ENCODE data around the gene MOSPD3. TPM values are rescaled to one million over a fixed set of nuclear protein-coding genes. Genes with fewer than 3 reads are reported as not detected.
"Not testable (repeated sequence)": the region's sequence is repeated elsewhere in the genome, so short reads cannot be mapped to it uniquely, and the experiment has no call there.

MOSPD3 gene
- total and polyA plus RNA-seq, 10 of the 15 experiments (the other 5 are each of a cell fraction or from before 2014, with no cell fraction given) = 0.61 to 13.6 (median 4.1) TPM

DNA sequence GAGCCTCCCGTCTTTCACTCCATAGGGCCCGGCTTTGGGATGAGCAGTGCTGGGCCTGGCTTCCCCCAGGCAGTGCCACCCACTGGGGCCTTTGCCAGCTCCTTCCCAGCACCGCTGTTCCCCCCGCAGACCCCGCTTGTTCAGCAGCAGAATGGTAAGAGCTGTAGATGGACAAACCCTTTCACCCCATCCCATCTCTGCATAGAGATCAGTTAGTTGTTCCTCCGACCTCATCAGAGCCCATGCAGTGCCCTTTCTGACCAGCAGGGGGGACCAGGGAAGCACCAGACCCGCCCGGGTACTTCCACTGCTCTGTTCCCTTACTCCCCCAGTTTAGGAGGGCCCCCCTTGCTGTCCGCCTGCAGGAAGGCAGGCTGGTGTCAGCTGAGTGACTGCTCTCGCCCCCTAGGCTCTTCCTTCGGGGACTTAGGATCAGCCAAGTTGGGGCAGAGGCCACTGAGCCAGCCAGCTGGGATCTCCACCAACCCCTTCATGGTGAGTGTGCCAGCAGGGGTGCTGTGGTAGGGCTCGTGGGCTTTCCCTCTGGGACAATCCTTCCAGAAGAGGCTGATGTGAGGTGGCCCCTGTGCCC, 48.4 kb upstream of the MOSPD3 start (continued):
- TF ChIP-seq, protein P1, sequence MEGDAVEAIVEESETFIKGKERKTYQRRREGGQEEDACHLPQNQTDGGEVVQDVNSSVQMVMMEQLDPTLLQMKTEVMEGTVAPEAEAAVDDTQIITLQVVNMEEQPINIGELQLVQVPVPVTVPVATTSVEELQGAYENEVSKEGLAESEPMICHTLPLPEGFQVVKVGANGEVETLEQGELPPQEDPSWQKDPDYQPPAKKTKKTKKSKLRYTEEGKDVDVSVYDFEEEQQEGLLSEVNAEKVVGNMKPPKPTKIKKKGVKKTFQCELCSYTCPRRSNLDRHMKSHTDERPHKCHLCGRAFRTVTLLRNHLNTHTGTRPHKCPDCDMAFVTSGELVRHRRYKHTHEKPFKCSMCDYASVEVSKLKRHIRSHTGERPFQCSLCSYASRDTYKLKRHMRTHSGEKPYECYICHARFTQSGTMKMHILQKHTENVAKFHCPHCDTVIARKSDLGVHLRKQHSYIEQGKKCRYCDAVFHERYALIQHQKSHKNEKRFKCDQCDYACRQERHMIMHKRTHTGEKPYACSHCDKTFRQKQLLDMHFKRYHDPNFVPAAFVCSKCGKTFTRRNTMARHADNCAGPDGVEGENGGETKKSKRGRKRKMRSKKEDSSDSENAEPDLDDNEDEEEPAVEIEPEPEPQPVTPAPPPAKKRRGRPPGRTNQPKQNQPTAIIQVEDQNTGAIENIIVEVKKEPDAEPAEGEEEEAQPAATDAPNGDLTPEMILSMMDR (IDR thresholded peaks at IDR 0.05 in 2 of 3, conservative IDR thresholded peaks at IDR 0.05 in 1 of 3; ENCODE audit: control insufficient read depth in 2 of 3, extremely low read depth in 1 of 3, insufficient read depth in 1 of 3, low read depth in 3 of 3, low read length in 3 of 3) = peak; percentile 94 to 98 (median 97)
- TF ChIP-seq MEF2B (IDR thresholded peaks at IDR 0.05; ENCODE audit: partially characterized antibody, poor library complexity, severe bottlenecking) = no peak
- no peak for TF ChIP-seq SMAD1 (IDR thresholded peaks at IDR 0.05; ENCODE audit: low read depth, partially characterized antibody)
- TF ChIP-seq POLR2A (IDR thresholded peaks at IDR 0.05; ENCODE audit: low read depth, low read length) = peak; percentile 35
- TF ChIP-seq, protein P2, sequence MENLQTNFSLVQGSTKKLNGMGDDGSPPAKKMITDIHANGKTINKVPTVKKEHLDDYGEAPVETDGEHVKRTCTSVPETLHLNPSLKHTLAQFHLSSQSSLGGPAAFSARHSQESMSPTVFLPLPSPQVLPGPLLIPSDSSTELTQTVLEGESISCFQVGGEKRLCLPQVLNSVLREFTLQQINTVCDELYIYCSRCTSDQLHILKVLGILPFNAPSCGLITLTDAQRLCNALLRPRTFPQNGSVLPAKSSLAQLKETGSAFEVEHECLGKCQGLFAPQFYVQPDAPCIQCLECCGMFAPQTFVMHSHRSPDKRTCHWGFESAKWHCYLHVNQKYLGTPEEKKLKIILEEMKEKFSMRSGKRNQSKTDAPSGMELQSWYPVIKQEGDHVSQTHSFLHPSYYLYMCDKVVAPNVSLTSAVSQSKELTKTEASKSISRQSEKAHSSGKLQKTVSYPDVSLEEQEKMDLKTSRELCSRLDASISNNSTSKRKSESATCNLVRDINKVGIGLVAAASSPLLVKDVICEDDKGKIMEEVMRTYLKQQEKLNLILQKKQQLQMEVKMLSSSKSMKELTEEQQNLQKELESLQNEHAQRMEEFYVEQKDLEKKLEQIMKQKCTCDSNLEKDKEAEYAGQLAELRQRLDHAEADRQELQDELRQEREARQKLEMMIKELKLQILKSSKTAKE (IDR thresholded peaks at IDR 0.05; ENCODE audit: low read depth, poor library complexity, severe bottlenecking) = no peak

DNA sequence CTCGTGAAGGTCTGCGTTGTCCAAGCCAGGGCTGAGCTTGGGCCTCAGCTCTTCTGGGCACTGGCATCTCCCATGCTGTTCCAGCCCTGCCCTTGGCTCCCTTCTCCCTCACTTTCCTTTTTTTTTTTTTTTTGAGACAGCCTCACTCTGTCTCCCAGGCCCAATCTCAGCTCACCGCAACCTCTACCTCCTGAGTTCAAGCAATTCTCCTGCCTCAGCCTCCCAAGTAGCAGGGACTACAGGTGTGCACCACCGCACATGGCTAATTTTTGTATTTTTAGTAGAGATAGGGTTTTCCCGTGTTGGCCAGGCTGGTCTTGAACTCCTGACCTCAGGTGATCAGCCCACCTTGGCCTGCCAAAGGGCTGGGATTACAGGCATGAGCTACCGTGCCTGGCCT, 47.9 kb upstream of the MOSPD3 start:
- H3K9me3 ChIP-seq (replicated peaks; ENCODE audit: control insufficient read depth, insufficient read depth, low read length); ATAC-seq; BruUV-seq (replicated peaks); in situ Hi-C loops (cut with MboI); H3K79me2 ChIP-seq (ENCODE audit: control insufficient read depth, insufficient read depth, low read length); DNase-seq (ENCODE audit: low read depth, low spot score); FAIRE-seq; H3K27ac ChIP-seq (ENCODE audit: control insufficient read depth, insufficient read depth); H2AFZ ChIP-seq (ENCODE audit: control insufficient read depth, low read depth, low read length); H3K9ac ChIP-seq (ENCODE audit: control insufficient read depth, insufficient read depth, low read length); H3K27me3 ChIP-seq (replicated peaks in 1 of 2; ENCODE audit: control insufficient read depth in 2 of 2, insufficient read depth in 2 of 2, low read length in 1 of 2); H4K20me1 ChIP-seq (ENCODE audit: control insufficient read depth, insufficient read depth); H3K4me2 ChIP-seq (ENCODE audit: control insufficient read depth, insufficient read depth); H3K4me3 ChIP-seq: not testable (repeated sequence)
- intact Hi-C loops (cut with micrococcal nuclease; ENCODE audit: unreplicated experiment) = loop anchor here (1.0 to 5.0 kb wide), 3 partner anchors 128 to 288 kb away; partner anchors contain the start of genes GIGYF1 and SLC12A9
- ChIA-PET CTCF (interaction anchor here (0.5 to 12.6 kb wide), 27 partner anchors 9 to 340 kb away, joined by 3 to 190 read pairs (median 4); partner anchors contain the start of genes FBXO24, LRCH4, MOSPD3 and PCOLCE), RAD21 (ENCODE audit: unreplicated experiment) (interaction anchor here (1.1 to 3.7 kb wide), 4 partner anchors 20 to 127 kb away, joined by 4 to 22 read pairs (median 14); partner anchors contain the start of genes FBXO24, LRCH4 and MOSPD3), POLR2A (interaction anchor here (0.6 to 1.1 kb wide), 3 partner anchors 22 to 49 kb away, joined by 3 to 6 read pairs (median 6); no protein-coding TSS in a partner anchor), SMC1A (ENCODE audit: uncharacterized antibody, unreplicated experiment) (interaction anchor here (0.5 to 2.2 kb wide), 8 partner anchors 9 to 168 kb away, joined by 3 to 13 read pairs (median 3); partner anchors contain the start of genes FBXO24 and LRCH4)
- Histone ChIP-seq H3K36me3 (ENCODE audit: control insufficient read depth in 2 of 2, insufficient read depth in 2 of 2, low read length in 1 of 2) (peaks cover 18 to 22% of the 10 kb centered on the region in 2 experiments; a peak in 3 of 4 replicates), H3K4me1 (ENCODE audit: control insufficient read depth, insufficient read depth, low read length) (peaks cover 11% of the 10 kb centered on the region)
- WGBS (ENCODE audit: insufficient coverage, insufficient replicate concordance, low lambda C conversion rate, missing lambda C conversion rate) = 75% methylated on average over 6 of the region's 6 CpGs
